Adrenal gland (tissue), 12 donors: ENCODE results near the gene TXNRD2. TPM values are rescaled to one million over a fixed set of nuclear protein-coding genes. Genes with fewer than 3 reads are reported as not detected.

ENCODE experiments used
- DNase-seq, 7 donors: peaks; one replicate each; pipeline ENCODE4 v3.0.0-alpha.2; 2019 to 2020
- H3K27ac ChIP-seq, 5 donors: fragments of 200-600 bp; sonication (generic) in 4 of 5; 1 replicate in 3 of 5; 2 replicates in 2 of 5; pipeline versions ENCODE4 v1.5.1 to v1.8.0; 2016 to 2020; ENCODE audit warnings: mild to moderate bottlenecking in 1 of 5
- H3K27me3 ChIP-seq: fragments of 200-600 bp; 2 replicates; pipeline ENCODE4 v1.8.0; 2021
- H3K36me3 ChIP-seq, 2 donors: fragments of 200-600 bp; replicated peaks in 1 of 2; 1 replicate in 1 of 2; 2 replicates in 1 of 2; pipeline versions ENCODE4 v1.5.1 to v1.8.0; 2018 to 2022
- H3K4me1 ChIP-seq, 2 donors: fragments of 200-600 bp; replicated peaks in 1 of 2; 1 replicate in 1 of 2; 2 replicates in 1 of 2; pipeline versions ENCODE4 v1.5.1 to v1.8.0; 2018 to 2021
- H3K4me3 ChIP-seq, 4 donors: fragments of 200-600 bp; sonication (generic) in 3 of 4; one replicate each; pipeline ENCODE4 v1.5.1; 2016 to 2018
- H3K9me3 ChIP-seq, 3 donors: fragments of 200-600 bp; sonication (generic) in 1 of 3; replicated peaks in 1 of 3; 1 replicate in 2 of 3; 2 replicates in 1 of 3; pipeline versions ENCODE4 v1.5.1 to v1.8.0; 2016 to 2021
- CTCF ChIP-seq, 6 experiments: fragments of 450-650 bp in 4 of 6; fragments of 200-600 bp in 2 of 6; sonication (generic) in 1 of 6; IDR thresholded peaks; 1 replicate in 5 of 6; 2 replicates in 1 of 6; pipeline versions ENCODE4 v1.5.1 to v1.8.0; 2016 to 2021; ENCODE audit warnings: antibody characterized with exemption in 6 of 6, mild to moderate bottlenecking in 2 of 6, moderate library complexity in 1 of 6
- POLR2A ChIP-seq, 2 donors: fragments of 450-650 bp; IDR thresholded peaks; one replicate each; pipeline ENCODE4 v1.6.1; 2017; ENCODE audit warnings: antibody characterized with exemption in 2 of 2, mild to moderate bottlenecking in 2 of 2, moderate library complexity in 1 of 2
- WGBS, 4 donors: extraction: QIAGEN DNeasy Blood & Tissue Kit in 2 of 4; methylation state at CpG; one replicate each; pipeline versions ENCODE4 v1.1.5 to v1.1.7; 2013 to 2017; 5-methylcytosine and 5-hydroxymethylcytosine counted together
- intact Hi-C, 2 donors: fragments of 100-400 bp; cut with DNase I; formaldehyde crosslinking; loops; one replicate each; pipeline versions ENCODE4 v1.14.1 to v1.15.0; 2022 to 2023
- polyA plus RNA-seq, 3 donors: library from polyadenylated mRNA; stranded (reverse); fragments of 200-250 nt in 2 of 3; fragments of 350-450 nt in 1 of 3; fragmentation: Illumina TruSeq in 1 of 3; extraction: RNeasy Lipid Tissue Mini Kit (QIAGEN cat#74804) in 1 of 3; gene quantifications; one replicate each; pipeline ENCODE4 v1.2.3, GENCODE V29; 2013 to 2014
- total RNA-seq, 9 donors: library from RNA; depleted of rRNA in 4 of 9; stranded (reverse); fragments of >200 nt in 4 of 9; fragments of 120-200 nt in 1 of 9; fragmentation: NEBNext Ultra II Directional in 1 of 9; extraction: Animal tissue kit (Norgen Biotek cat#: 25700) in 1 of 9; gene quantifications; one replicate each; pipeline versions ENCODE4 v1.1.0 to v1.2.4, GENCODE V29; 2013 to 2023
- donor health status: healthy with polysubstance abuse.
- donor health status: Bipolar disorder and iron deficiency.
- donor health status: DM: yes; HTN: yes; CAD: no.
- donor health status: DM: no; HTN: no; CAD: no.
- donor health status: DM: no; HTN: no; CAD: no.
- donor health status: DM: yes; HTN: yes; CAD: no.

The TXNRD2 gene
- total and polyA plus RNA-seq, 12 donors = 39.6 to 171 (median 59.5) TPM

- no peak overlapping the region for H3K4me3 ChIP-seq
- H3K27ac ChIP-seq = no peak overlapping the region
- no peaks in the 10 kb centered on the region for H3K27me3 ChIP-seq
- no peaks in the 10 kb centered on the region for H3K36me3 ChIP-seq
- TF ChIP-seq CTCF (IDR thresholded peaks at IDR 0.05) (no peak), POLR2A (IDR thresholded peaks at IDR 0.05) (no peak)
- H3K4me1 ChIP-seq = no peaks in the 10 kb centered on the region
- no peaks in the 10 kb centered on the region for H3K9me3 ChIP-seq
- intact Hi-C loops = no loop called here
- WGBS, 4 donors = 79 to 89% (median 84%) methylated on average over 12 to 27 of the region's 27 CpGs
- DNase-seq = peak in 3 of 7 donors; percentile 4 to 42 (median 15)
Measured at GRCh38 chr22:19873138-19873959, 68.3 kb downstream of the TXNRD2 start.

GRCh38 chr22:19872779-19873137, 68.9 kb downstream of the TXNRD2 start:
- Histone ChIP-seq H3K4me1 (no peaks in the 10 kb centered on the region), H3K4me3 (no peak overlapping the region), H3K9me3 (no peaks in the 10 kb centered on the region), H3K27ac (no peak overlapping the region), H3K27me3 (no peaks in the 10 kb centered on the region), H3K36me3 (no peaks in the 10 kb centered on the region)
- WGBS, 4 donors = 53 to 59% (median 59%) methylated on average over 6 to 7 of the region's 7 CpGs; no CpG with 5 or more reads in 1 of the 4 donors
- intact Hi-C loops = no loop called here
- peak in 3 of 7 donors; percentile 13 to 46 (median 21) for DNase-seq
- no peak for TF ChIP-seq CTCF (IDR thresholded peaks at IDR 0.05)
- no peak for TF ChIP-seq POLR2A (IDR thresholded peaks at IDR 0.05)

GRCh38 chr22:19871845-19872778, 69.5 kb downstream of the TXNRD2 start:
- TF ChIP-seq CTCF (IDR thresholded peaks at IDR 0.05) (no peak), POLR2A (IDR thresholded peaks at IDR 0.05) (no peak)
- no peaks in the 10 kb centered on the region for H3K27me3 ChIP-seq
- no peaks in the 10 kb centered on the region for H3K9me3 ChIP-seq
- H3K27ac ChIP-seq = no peak overlapping the region
- WGBS, 4 donors = 88 to 96% (median 93%) methylated on average over 3 to 16 of the region's 16 CpGs
- H3K36me3 ChIP-seq = no peaks in the 10 kb centered on the region
- no peak overlapping the region for H3K4me3 ChIP-seq
- no peaks in the 10 kb centered on the region for H3K4me1 ChIP-seq
- intact Hi-C loops = no loop called here
- peak in 6 of 7 donors; percentile 4 to 36 (median 12) for DNase-seq
